Esophagus squamous epithelium (tissue), 5 donors: ENCODE results near the gene SFRP2. TPM values are rescaled to one million over a fixed set of nuclear protein-coding genes. Genes with fewer than 3 reads are reported as not detected.

Source experiments
- DNase-seq: peaks from one replicate; lab custom pipeline; 2025; lab: John Stamatoyannopoulos, UW
- H3K27ac ChIP-seq, 4 donors: fragments of 200-600 bp; sonication (generic); one replicate each; pipeline ENCODE4 v1.5.1; 2016 to 2019; ENCODE audit warnings: mild to moderate bottlenecking in 1 of 4
- H3K27me3 ChIP-seq, 4 donors: fragments of 200-600 bp; sonication (generic); 1 replicate in 3 of 4; 2 replicates in 1 of 4; pipeline versions ENCODE4 v1.5.1 to v1.6.0; 2017 to 2021; ENCODE audit warnings: antibody characterized with exemption in 1 of 4
- H3K36me3 ChIP-seq, 3 donors: fragments of 200-600 bp; sonication (generic); one replicate each; pipeline ENCODE4 v1.5.1; 2016 to 2019
- H3K4me1 ChIP-seq, 3 donors: fragments of 200-600 bp; sonication (generic); one replicate each; pipeline ENCODE4 v1.5.1; 2017 to 2019
- H3K4me3 ChIP-seq, 4 donors: fragments of 200-600 bp; sonication (generic); 1 replicate in 3 of 4; 2 replicates in 1 of 4; pipeline ENCODE4 v1.5.1; 2016 to 2019; ENCODE audit warnings: mild to moderate bottlenecking in 2 of 4, moderate library complexity in 1 of 4
- H3K9me3 ChIP-seq, 3 donors: fragments of 200-600 bp; sonication (generic); one replicate each; pipeline ENCODE4 v1.5.1; 2016 to 2019
- POLR2A ChIP-seq, 4 donors: fragments of 450-650 bp; IDR thresholded peaks; one replicate each; pipeline ENCODE4 v1.6.1; 2017; ENCODE audit warnings: antibody characterized with exemption in 4 of 4, mild to moderate bottlenecking in 4 of 4, moderate library complexity in 3 of 4
- WGBS, 2 donors: methylation state at CpG; one replicate each; pipeline ENCODE4 v1.1.5; 2018; 5-methylcytosine and 5-hydroxymethylcytosine counted together
- intact Hi-C: fragments of 100-400 bp; cut with DNase I; formaldehyde crosslinking; loops from one replicate; pipeline ENCODE4 v1.15.0; 2022
- total RNA-seq, 4 donors: library from RNA; depleted of rRNA; stranded (reverse); fragments of >200 nt; gene quantifications; one replicate each; pipeline ENCODE4 v1.1.0, GENCODE V29; 2016
- TF ChIP-seq, protein P1 (sequence below), 6 experiments: fragments of 450-650 bp in 4 of 6; fragments of 200-600 bp in 2 of 6; sonication (generic) in 2 of 6; IDR thresholded peaks; one replicate each; pipeline ENCODE4 v1.5.1; 2016 to 2019; ENCODE audit warnings: antibody characterized with exemption in 6 of 6, mild to moderate bottlenecking in 4 of 6, moderate library complexity in 4 of 6
- donor health status: DM: yes; HTN: yes; CAD: no.

SFRP2 gene
- total RNA-seq, 4 donors from 2014 or later = 2.2 to 104 (median 13.3) TPM

DNA sequence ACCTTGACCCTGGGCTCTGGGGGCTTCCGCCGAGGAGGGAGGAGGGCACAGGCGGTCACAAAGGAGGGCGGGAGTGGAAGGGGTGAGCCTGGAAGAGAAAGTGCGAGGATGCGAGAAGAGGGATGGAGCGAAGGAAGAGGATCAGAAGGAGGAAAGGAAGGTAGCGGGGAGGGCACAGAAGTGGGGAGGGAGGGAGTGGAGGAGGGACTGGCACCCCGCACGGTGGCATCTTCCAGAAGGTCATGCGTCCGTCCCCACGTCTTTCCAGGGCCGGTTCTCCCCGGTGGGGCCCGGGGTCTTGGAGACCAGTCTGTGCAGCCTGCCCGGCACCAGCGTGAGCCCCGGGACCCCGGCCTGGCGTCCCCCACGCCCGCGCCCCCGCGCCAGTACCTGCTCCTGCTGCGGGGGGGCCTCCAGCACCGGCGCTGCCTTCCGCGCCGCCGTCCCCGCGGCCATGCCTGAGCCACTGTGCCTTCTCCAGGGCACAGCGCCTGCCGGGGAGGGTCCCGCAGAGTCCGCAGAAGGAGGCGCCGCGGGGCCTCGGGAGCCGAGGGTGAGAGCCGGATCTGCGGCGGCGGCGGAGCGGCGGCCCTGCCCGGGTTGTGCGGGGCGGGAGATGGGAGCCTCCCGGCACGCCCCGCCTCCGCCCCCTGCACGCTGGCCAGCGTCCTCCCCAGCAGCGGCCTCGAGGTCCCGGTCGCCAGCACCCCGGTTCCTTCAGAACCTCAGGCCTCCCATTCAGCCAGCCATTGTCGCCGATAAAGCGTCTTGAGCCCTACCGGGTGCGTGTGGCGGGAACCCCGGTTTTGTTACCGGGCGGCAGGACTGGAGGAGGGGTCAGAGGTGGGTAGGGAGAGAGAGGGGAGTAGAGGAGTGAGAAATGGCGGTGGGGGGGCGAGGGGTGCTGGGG, 29.2 kb downstream of the SFRP2 start, which contains the start of gene RNF175:
RNF175 (minus strand) TSS at position 618 of the 910 bp plus-strand sequence; CDS start at position 456, 162 bp downstream.
- H3K9me3 ChIP-seq = no peaks in the 10 kb centered on the region
- H3K4me3 ChIP-seq = peak within 1 kb of the TSS; percentile 40 to 71 (median 52)
- H3K27me3 ChIP-seq = peaks cover 0 to 38% (median 0%) of the 10 kb centered on the region in 4 donors
- DNase-seq = no peak
- H3K27ac ChIP-seq = no peak within 1 kb of the TSS
- 6 to 26% methylated on average over 15 to 45 of the region's 76 CpGs for WGBS, 2 donors
- H3K36me3 ChIP-seq = no peaks in the 10 kb centered on the region
- intact Hi-C loops = loop anchor here (10.0 kb wide), 2 partner anchors 125 to 415 kb away; partner anchors contain the start of gene MND1
- peaks cover 5 to 16% (median 8%) of the 10 kb centered on the region in 3 donors for H3K4me1 ChIP-seq
- no peak for TF ChIP-seq POLR2A (IDR thresholded peaks at IDR 0.05)
- TF ChIP-seq, protein P1, sequence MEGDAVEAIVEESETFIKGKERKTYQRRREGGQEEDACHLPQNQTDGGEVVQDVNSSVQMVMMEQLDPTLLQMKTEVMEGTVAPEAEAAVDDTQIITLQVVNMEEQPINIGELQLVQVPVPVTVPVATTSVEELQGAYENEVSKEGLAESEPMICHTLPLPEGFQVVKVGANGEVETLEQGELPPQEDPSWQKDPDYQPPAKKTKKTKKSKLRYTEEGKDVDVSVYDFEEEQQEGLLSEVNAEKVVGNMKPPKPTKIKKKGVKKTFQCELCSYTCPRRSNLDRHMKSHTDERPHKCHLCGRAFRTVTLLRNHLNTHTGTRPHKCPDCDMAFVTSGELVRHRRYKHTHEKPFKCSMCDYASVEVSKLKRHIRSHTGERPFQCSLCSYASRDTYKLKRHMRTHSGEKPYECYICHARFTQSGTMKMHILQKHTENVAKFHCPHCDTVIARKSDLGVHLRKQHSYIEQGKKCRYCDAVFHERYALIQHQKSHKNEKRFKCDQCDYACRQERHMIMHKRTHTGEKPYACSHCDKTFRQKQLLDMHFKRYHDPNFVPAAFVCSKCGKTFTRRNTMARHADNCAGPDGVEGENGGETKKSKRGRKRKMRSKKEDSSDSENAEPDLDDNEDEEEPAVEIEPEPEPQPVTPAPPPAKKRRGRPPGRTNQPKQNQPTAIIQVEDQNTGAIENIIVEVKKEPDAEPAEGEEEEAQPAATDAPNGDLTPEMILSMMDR (IDR thresholded peaks at IDR 0.05) = no peak

DNA sequence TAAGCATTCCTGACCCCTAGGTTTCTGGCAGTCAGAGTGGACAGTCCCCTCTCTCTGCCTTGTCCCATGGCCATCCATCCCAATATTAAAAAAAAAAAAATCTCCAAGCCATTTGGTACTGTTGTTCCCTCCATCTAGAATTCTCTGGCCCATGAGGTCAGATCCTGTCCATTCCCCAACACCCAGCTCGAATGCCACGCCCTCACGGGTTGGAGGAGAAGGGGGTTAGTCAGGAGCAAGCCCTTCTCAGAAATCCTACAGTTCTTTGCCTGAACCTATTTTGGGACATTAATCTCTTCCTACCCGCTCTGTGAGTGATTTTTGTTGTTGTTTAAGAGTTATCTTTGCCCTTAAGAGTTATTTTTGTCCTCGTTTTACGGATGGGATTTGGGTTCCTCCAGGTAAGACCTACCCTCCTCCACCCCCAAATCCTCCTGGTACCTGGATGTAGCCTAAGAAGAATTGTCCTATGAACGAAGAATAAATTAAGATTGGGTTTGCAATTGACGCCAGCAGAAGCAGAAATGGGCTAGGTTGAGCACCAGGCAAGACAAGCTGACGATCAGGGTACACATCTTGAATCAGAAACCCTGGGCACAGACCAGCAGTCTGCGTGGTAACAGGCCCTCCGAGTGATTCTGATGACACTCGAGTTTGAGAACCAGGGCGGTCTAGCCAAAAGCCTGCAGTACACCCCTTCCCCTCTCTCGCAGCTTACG, 30.0 kb downstream of the SFRP2 start:
- H3K4me3 ChIP-seq = peak overlapping the region; percentile 40 to 71 (median 52)
- H3K4me1 ChIP-seq = peaks cover 5 to 16% (median 8%) of the 10 kb centered on the region in 3 donors
- 64 to 76% methylated on average over 7 to 15 of the region's 15 CpGs for WGBS, 2 donors
- no peaks in the 10 kb centered on the region for H3K9me3 ChIP-seq
- H3K27me3 ChIP-seq = peaks cover 0 to 38% (median 0%) of the 10 kb centered on the region in 4 donors
- no peaks in the 10 kb centered on the region for H3K36me3 ChIP-seq
- TF ChIP-seq, protein P1 (IDR thresholded peaks at IDR 0.05) = no peak
- TF ChIP-seq POLR2A (IDR thresholded peaks at IDR 0.05) = no peak
- no peak for DNase-seq
- no peak overlapping the region for H3K27ac ChIP-seq
- intact Hi-C loops = loop anchor here (10.0 kb wide), 2 partner anchors 124 to 414 kb away; partner anchors contain the start of gene MND1

DNA sequence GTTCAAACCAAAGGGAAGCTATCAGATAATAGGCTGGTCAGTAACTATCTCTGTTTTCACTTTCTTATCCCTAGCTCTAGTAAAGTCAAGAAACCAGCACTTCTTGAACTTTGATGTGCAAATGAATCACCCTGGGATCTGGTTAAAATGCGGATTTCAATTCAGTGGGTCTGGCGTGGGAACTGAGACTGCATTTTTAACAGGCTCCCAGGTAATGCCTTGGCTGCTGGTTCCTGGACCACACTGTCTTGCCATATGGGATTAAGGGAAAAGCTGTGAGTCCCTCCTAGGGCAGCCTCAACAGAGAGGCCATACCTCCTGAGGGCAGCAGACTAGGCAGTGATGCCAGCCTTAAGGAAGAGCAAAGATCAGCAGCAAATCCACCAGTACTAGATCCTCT, 30.7 kb downstream of the SFRP2 start:
- TF ChIP-seq POLR2A (IDR thresholded peaks at IDR 0.05) = no peak
- TF ChIP-seq, protein P1 (IDR thresholded peaks at IDR 0.05) = no peak
- Histone ChIP-seq H3K9me3 (no peaks in the 10 kb centered on the region), H3K27me3 (peaks cover 0 to 38% (median 0%) of the 10 kb centered on the region in 4 donors), H3K4me3 (no peak overlapping the region), H3K36me3 (no peaks in the 10 kb centered on the region), H3K4me1 (peaks cover 5 to 16% (median 8%) of the 10 kb centered on the region in 3 donors), H3K27ac (no peak overlapping the region)
- WGBS, 2 donors = 88 to 95% methylated on average over 2 of the region's 2 CpGs
- no peak for DNase-seq
- intact Hi-C loops = loop anchor here (10.0 kb wide), 2 partner anchors 123 to 413 kb away; partner anchors contain the start of gene MND1

DNA sequence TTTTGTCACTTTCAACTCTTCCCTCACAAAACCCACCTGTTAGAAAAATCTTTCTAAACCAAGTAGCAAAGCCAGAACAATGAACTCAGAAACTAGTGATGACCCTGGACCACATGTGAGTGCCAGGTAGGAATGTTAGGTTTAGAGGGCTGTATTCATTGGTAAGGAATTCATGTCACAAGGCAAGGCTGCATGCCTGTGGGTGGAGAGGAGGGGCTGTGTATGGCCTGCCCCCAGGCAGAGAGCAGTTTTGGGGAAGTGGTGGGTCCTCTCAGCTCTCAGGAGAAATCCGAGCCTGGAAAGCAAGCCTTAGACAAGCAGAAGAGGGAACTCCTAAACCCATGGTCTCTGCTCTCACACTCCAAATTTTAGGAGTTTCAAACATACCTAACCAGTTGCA, 31.5 kb downstream of the SFRP2 start:
- H3K4me3 ChIP-seq = no peak overlapping the region
- no peak for DNase-seq
- H3K4me1 ChIP-seq = peaks cover 5 to 16% (median 8%) of the 10 kb centered on the region in 3 donors
- intact Hi-C loops = loop anchor here (10.0 kb wide), 2 partner anchors 123 to 413 kb away; partner anchors contain the start of gene MND1
- TF ChIP-seq, protein P1 (IDR thresholded peaks at IDR 0.05) = no peak
- no peak for TF ChIP-seq POLR2A (IDR thresholded peaks at IDR 0.05)
- WGBS, 2 donors = 33 to 62% methylated on average over 1 of the region's 1 CpG
- no peak overlapping the region for H3K27ac ChIP-seq
- peaks cover 0 to 38% (median 0%) of the 10 kb centered on the region in 4 donors for H3K27me3 ChIP-seq
- H3K36me3 ChIP-seq = no peaks in the 10 kb centered on the region
- H3K9me3 ChIP-seq = no peaks in the 10 kb centered on the region
